ENCODE measurements around the gene RRAGD. TPM values are rescaled to one million over a fixed set of nuclear protein-coding genes. Genes with fewer than 3 reads are reported as not detected.

RRAGD gene
- total and polyA plus RNA-seq, 2 of the 13 experiments (the other 11 are each of a cell fraction or from before 2014, with no cell fraction given) = 0.35 to 0.53 TPM

GRCh38 chr6:89375427-89376267 lies 36.4 kb downstream of the RRAGD start (continued):
- TF ChIP-seq, protein P1, sequence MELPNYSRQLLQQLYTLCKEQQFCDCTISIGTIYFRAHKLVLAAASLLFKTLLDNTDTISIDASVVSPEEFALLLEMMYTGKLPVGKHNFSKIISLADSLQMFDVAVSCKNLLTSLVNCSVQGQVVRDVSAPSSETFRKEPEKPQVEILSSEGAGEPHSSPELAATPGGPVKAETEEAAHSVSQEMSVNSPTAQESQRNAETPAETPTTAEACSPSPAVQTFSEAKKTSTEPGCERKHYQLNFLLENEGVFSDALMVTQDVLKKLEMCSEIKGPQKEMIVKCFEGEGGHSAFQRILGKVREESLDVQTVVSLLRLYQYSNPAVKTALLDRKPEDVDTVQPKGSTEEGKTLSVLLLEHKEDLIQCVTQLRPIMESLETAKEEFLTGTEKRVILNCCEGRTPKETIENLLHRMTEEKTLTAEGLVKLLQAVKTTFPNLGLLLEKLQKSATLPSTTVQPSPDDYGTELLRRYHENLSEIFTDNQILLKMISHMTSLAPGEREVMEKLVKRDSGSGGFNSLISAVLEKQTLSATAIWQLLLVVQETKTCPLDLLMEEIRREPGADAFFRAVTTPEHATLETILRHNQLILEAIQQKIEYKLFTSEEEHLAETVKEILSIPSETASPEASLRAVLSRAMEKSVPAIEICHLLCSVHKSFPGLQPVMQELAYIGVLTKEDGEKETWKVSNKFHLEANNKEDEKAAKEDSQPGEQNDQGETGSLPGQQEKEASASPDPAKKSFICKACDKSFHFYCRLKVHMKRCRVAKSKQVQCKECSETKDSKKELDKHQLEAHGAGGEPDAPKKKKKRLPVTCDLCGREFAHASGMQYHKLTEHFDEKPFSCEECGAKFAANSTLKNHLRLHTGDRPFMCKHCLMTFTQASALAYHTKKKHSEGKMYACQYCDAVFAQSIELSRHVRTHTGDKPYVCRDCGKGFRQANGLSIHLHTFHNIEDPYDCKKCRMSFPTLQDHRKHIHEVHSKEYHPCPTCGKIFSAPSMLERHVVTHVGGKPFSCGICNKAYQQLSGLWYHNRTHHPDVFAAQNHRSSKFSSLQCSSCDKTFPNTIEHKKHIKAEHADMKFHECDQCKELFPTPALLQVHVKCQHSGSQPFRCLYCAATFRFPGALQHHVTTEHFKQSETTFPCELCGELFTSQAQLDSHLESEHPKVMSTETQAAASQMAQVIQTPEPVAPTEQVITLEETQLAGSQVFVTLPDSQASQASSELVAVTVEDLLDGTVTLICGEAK (IDR thresholded peaks at IDR 0.05) = no peak
- TF ChIP-seq, protein P1 (CRISPR knock-in tag; IDR thresholded peaks at IDR 0.05) = no peak
- no peak for TF ChIP-seq TCF7 (IDR thresholded peaks at IDR 0.05; ENCODE audit: low read depth)
- TF ChIP-seq HNRNPLL (IDR thresholded peaks at IDR 0.05; ENCODE audit: low read depth, low read length, poor library complexity, severe bottlenecking) = no peak
- no peak for TF ChIP-seq U2AF2 (IDR thresholded peaks at IDR 0.05; ENCODE audit: low read depth, low read length)
- no peak for TF ChIP-seq SMAD1 (CRISPR knock-in tag; IDR thresholded peaks at IDR 0.05; ENCODE audit: borderline replicate concordance, low read depth)
- TF ChIP-seq, protein P2, sequence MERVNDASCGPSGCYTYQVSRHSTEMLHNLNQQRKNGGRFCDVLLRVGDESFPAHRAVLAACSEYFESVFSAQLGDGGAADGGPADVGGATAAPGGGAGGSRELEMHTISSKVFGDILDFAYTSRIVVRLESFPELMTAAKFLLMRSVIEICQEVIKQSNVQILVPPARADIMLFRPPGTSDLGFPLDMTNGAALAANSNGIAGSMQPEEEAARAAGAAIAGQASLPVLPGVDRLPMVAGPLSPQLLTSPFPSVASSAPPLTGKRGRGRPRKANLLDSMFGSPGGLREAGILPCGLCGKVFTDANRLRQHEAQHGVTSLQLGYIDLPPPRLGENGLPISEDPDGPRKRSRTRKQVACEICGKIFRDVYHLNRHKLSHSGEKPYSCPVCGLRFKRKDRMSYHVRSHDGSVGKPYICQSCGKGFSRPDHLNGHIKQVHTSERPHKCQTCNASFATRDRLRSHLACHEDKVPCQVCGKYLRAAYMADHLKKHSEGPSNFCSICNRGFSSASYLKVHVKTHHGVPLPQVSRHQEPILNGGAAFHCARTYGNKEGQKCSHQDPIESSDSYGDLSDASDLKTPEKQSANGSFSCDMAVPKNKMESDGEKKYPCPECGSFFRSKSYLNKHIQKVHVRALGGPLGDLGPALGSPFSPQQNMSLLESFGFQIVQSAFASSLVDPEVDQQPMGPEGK (CRISPR knock-in tag; IDR thresholded peaks at IDR 0.05) = peak; percentile 78
- TF ChIP-seq ZNF224 (CRISPR knock-in tag; IDR thresholded peaks at IDR 0.05) = no peak
- TF ChIP-seq KLF6 (CRISPR knock-in tag; IDR thresholded peaks at IDR 0.05) = no peak
- TF ChIP-seq IRF2 (CRISPR knock-in tag; IDR thresholded peaks at IDR 0.05) = no peak
- TF ChIP-seq TBX2 (CRISPR knock-in tag; IDR thresholded peaks at IDR 0.05; ENCODE audit: borderline replicate concordance) = no peak
- TF ChIP-seq ZNF510 (CRISPR knock-in tag; IDR thresholded peaks at IDR 0.05; ENCODE audit: low read depth) = no peak
- TF ChIP-seq TBP (CRISPR knock-in tag; IDR thresholded peaks at IDR 0.05) = no peak
- peak; percentile 83 for TF ChIP-seq CEBPG (CRISPR knock-in tag; IDR thresholded peaks at IDR 0.05)
- TF ChIP-seq ZNF740 (CRISPR knock-in tag; IDR thresholded peaks at IDR 0.05) = no peak
- TF ChIP-seq ZNF720 (CRISPR knock-in tag; IDR thresholded peaks at IDR 0.05) = no peak
- peak; percentile 35; the same call in 1 of the 2 replicates for TF ChIP-seq BHLHE40 (IDR thresholded peaks at IDR 0.05; ENCODE audit: low read length)
- TF ChIP-seq ZNF383 (CRISPR knock-in tag; IDR thresholded peaks at IDR 0.05; ENCODE audit: borderline replicate concordance) = no peak
- TF ChIP-seq KDM6A (CRISPR knock-in tag; IDR thresholded peaks at IDR 0.05; ENCODE audit: low read depth) = no peak
- TF ChIP-seq SKI (IDR thresholded peaks at IDR 0.05; ENCODE audit: partially characterized antibody) = no peak

Data from HepG2 (cell line).